Vagina (tissue), 2 donors: Measurements from ENCODE around the gene ANKIB1.

ENCODE experiments used
- POLR2A ChIP-seq, 2 donors: fragments of 450-650 bp; IDR thresholded peaks; one replicate each; pipeline ENCODE4 v1.6.1; 2017; ENCODE audit warnings: antibody characterized with exemption in 2 of 2, mild to moderate bottlenecking in 2 of 2, moderate library complexity in 2 of 2
- POLR2AphosphoS5 ChIP-seq, 2 donors: sonication (generic); formaldehyde crosslinking; IDR thresholded peaks; one replicate each; pipeline ENCODE4 v1.9.0; 2017; ENCODE audit warnings: antibody characterized with exemption in 2 of 2, mild to moderate bottlenecking in 2 of 2, low read depth in 1 of 2; ENCODE audit not compliant: insufficient read depth in 1 of 2
- TF ChIP-seq, protein P1 (sequence below), 3 experiments: fragments of 450-650 bp in 2 of 3; fragments of 200-600 bp in 1 of 3; sonication (generic) in 1 of 3; IDR thresholded peaks; one replicate each; pipeline ENCODE4 v1.5.1; 2017 to 2019; ENCODE audit warnings: antibody characterized with exemption in 3 of 3, mild to moderate bottlenecking in 2 of 3, moderate library complexity in 2 of 3

- TF ChIP-seq POLR2A (IDR thresholded peaks at IDR 0.05) (no peak), POLR2AphosphoS5 (IDR thresholded peaks at IDR 0.05; ENCODE audit: insufficient read depth in 1 of 2, low read depth in 1 of 2) (no peak)
- TF ChIP-seq, protein P1, sequence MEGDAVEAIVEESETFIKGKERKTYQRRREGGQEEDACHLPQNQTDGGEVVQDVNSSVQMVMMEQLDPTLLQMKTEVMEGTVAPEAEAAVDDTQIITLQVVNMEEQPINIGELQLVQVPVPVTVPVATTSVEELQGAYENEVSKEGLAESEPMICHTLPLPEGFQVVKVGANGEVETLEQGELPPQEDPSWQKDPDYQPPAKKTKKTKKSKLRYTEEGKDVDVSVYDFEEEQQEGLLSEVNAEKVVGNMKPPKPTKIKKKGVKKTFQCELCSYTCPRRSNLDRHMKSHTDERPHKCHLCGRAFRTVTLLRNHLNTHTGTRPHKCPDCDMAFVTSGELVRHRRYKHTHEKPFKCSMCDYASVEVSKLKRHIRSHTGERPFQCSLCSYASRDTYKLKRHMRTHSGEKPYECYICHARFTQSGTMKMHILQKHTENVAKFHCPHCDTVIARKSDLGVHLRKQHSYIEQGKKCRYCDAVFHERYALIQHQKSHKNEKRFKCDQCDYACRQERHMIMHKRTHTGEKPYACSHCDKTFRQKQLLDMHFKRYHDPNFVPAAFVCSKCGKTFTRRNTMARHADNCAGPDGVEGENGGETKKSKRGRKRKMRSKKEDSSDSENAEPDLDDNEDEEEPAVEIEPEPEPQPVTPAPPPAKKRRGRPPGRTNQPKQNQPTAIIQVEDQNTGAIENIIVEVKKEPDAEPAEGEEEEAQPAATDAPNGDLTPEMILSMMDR (IDR thresholded peaks at IDR 0.05): no peak
These were observed 17.0 kb upstream of the ANKIB1 start for GRCh38 chr7:92228742-92229141.
